Panc1 (cell line): Measurements from ENCODE around the gene LYZ. TPM values are rescaled to one million over a fixed set of nuclear protein-coding genes. Genes with fewer than 3 reads are reported as not detected.

ENCODE experiments used
- ATAC-seq: fragments of 200-7000 bp; cut with Tn5 transposase; 2 replicates; pipeline ENCODE4 v1.9.1; 2020; ENCODE audit warnings: mild to moderate bottlenecking, moderate library complexity
- BruUV-seq: library from RNA; stranded (reverse); fragments of 400-500 nt; replicated peaks from 2 replicates; lab custom pipeline; 2021; lab: Mats Ljungman, UMichigan
- CTCF ChIA-PET: fragments of 300-600 bp; sonication (Branson Sonifier 250); formaldehyde crosslinking; loops from one replicate; lab custom pipeline; 2022; ENCODE audit warnings: antibody characterized with exemption; lab: Charles Lee
- POLR2A ChIA-PET: fragments of 300-600 bp; sonication (Branson Sonifier 250); formaldehyde crosslinking; loops from one replicate; lab custom pipeline; 2022; ENCODE audit warnings: antibody characterized with exemption; lab: Charles Lee
- DNase-seq: peaks from one replicate; pipeline ENCODE4 v3.0.0-alpha.2; 2010; ENCODE audit warnings: low read depth, low spot score
- H3K27ac ChIP-seq: 2 replicates; pipeline ENCODE4 v1.5.1; 2011; ENCODE audit warnings: mild to moderate bottlenecking, low read length, inconsistent platforms
- H3K27me3 ChIP-seq: fragments of 200-500 bp; sonication (Bioruptor generic); 2 replicates; pipeline ENCODE4 v1.6.0; 2014; ENCODE audit warnings: low read length, inconsistent platforms; ENCODE audit not compliant: control insufficient read depth, insufficient read depth
- H3K36me3 ChIP-seq: fragments of 200-500 bp; sonication (Bioruptor generic); 2 replicates; pipeline ENCODE4 v1.5.1; 2014; ENCODE audit warnings: inconsistent platforms, mild to moderate bottlenecking, low read length, moderate library complexity; ENCODE audit not compliant: control insufficient read depth, insufficient read depth
- H3K4me1 ChIP-seq: 2 replicates; pipeline ENCODE4 v1.5.1; 2011; ENCODE audit warnings: inconsistent platforms, mild to moderate bottlenecking, low read length, moderate library complexity; ENCODE audit not compliant: control insufficient read depth, insufficient read depth
- H3K4me3 ChIP-seq, 2 experiments: 2 replicates each; pipeline ENCODE4 v1.5.1; 2011 to 2012; ENCODE audit warnings: low read depth in 2 of 2, low read length in 2 of 2, mild to moderate bottlenecking in 2 of 2, inconsistent platforms in 1 of 2, moderate library complexity in 1 of 2
- H3K9me3 ChIP-seq: fragments of 200-500 bp; sonication (Bioruptor generic); 2 replicates; pipeline ENCODE4 v1.5.1; 2014; ENCODE audit warnings: low read depth, mild to moderate bottlenecking, inconsistent platforms, low read length, moderate library complexity; ENCODE audit not compliant: control insufficient read depth, insufficient read depth
- CTCF ChIP-seq: fragments of 450-650 bp; IDR thresholded peaks from 2 replicates; pipeline ENCODE4 v1.5.1; 2017; ENCODE audit warnings: mild to moderate bottlenecking
- POLR2AphosphoS5 ChIP-seq: IDR thresholded peaks from 2 replicates; pipeline ENCODE4 v1.6.1; 2012; ENCODE audit warnings: mild to moderate bottlenecking, low read depth, low read length, moderate library complexity
- REST ChIP-seq, 2 experiments: IDR thresholded peaks; 2 replicates each; pipeline ENCODE4 v1.6.1; 2011 to 2012; ENCODE audit warnings: low read depth in 2 of 2, control low read depth in 1 of 2, low read length in 1 of 2, mild to moderate bottlenecking in 1 of 2, moderate library complexity in 1 of 2; ENCODE audit not compliant: insufficient read depth in 1 of 2
- SIN3A ChIP-seq: IDR thresholded peaks from 2 replicates; pipeline ENCODE4 v1.6.1; 2012; ENCODE audit warnings: low read depth, mild to moderate bottlenecking, low read length, moderate library complexity, borderline replicate concordance; ENCODE audit not compliant: insufficient read depth
- TCF7L2 ChIP-seq: IDR thresholded peaks from 2 replicates; pipeline ENCODE4 v1.6.1; 2011; ENCODE audit warnings: mild to moderate bottlenecking, low read depth, low read length, inconsistent platforms
- in situ Hi-C: cut with HindIII; loops from 2 replicates; pipeline ENCODE4 v1.10.0; 2016; ENCODE audit warnings: low sequenced_read_pairs, low pct_unique_long_range_greater_than_20kb
- intact Hi-C: fragments of 100-400 bp; cut with micrococcal nuclease; formaldehyde crosslinking; loops from one replicate; pipeline ENCODE4 v1.10.0; 2022; ENCODE audit not compliant: unreplicated experiment
- total RNA-seq: library from RNA; stranded (reverse); gene quantifications from one replicate; pipeline ENCODE4 v1.2.1, GENCODE V29; 2021; ENCODE audit not compliant: unreplicated experiment

Gene LYZ
- total RNA-seq, 1 experiment from 2014 or later = 1.1 TPM

DNA sequence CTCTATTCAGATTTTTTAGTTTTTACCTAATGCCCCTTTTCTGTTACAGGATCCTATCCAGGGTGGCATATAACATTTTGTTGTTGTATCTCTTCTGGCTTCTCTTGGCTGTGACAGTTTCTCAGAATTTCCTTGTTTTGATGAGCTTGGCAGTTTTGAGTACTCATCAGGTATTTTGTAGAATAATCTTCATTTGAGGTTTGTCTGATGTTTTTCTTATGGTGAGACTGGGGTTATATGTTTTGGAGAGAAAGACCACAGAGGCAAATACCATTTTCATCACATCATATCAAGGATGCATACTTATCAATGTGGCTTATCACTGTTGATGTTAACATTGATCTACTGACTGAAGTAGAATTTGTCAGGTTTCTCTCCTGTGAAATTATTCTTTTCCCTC is 14.0 kb upstream of the LYZ start:
- Histone ChIP-seq H3K4me3 (no peak overlapping the region), H3K9me3 (no peaks in the 10 kb centered on the region), H3K27me3 (peaks cover 8% of the 10 kb centered on the region; the same call in 1 of the 2 replicates), H3K27ac (no peak overlapping the region), H3K4me1 (peaks cover 6% of the 10 kb centered on the region; the same call in 1 of the 2 replicates), H3K36me3 (no peaks in the 10 kb centered on the region; the same call in 1 of the 2 replicates)
- ChIA-PET CTCF (no interaction called here), POLR2A (no interaction called here)
- no peak for DNase-seq
- no peak for ATAC-seq
- intact Hi-C loops = no loop called here
- BruUV-seq = no TSS peak
- no peak for TF ChIP-seq CTCF
- no peak for TF ChIP-seq SIN3A
- in situ Hi-C loops = no loop called here

- H3K4me1 ChIP-seq = no peaks in the 10 kb centered on the region
- intact Hi-C loops = no loop called here
Measured at GRCh38 chr12:69337311-69338090, 10.7 kb upstream of the LYZ start.

More at GRCh38 chr12:69337311-69338090, 10.7 kb upstream of the LYZ start:
- POLR2A ChIA-PET = no interaction called here
- no peaks in the 10 kb centered on the region for H3K9me3 ChIP-seq
- in situ Hi-C loops = no loop called here
- TF ChIP-seq SIN3A (no peak), POLR2AphosphoS5 (no peak), CTCF (no peak), REST (IDR thresholded peaks at IDR 0.05; ENCODE audit: insufficient read depth in 1 of 2, low read depth in 2 of 2, low read length in 1 of 2) (no peak), TCF7L2 (no peak)
- no peak overlapping the region for H3K4me3 ChIP-seq
- no peaks in the 10 kb centered on the region; the same call in 1 of the 2 replicates for H3K36me3 ChIP-seq
- no peak for ATAC-seq
- CTCF ChIA-PET = no interaction called here
- H3K27ac ChIP-seq = no peak overlapping the region
- BruUV-seq = no TSS peak
- H3K27me3 ChIP-seq = no peaks in the 10 kb centered on the region; the same call in 1 of the 2 replicates
- no peak for DNase-seq
